ENCODE data around the gene LRRC51.

The LRRC51 gene

GRCh38 chr11:72080326-72081183 is at the start of gene LRRC51, which contains the start of gene NUMA1:
LRRC51 (plus strand) TSS chr11:72080850; CDS start chr11:72089084, 8,234 bp downstream.
NUMA1 (minus strand) TSS chr11:72080542; CDS start chr11:72035943, 44,599 bp downstream.
- H3K27me3 Mint-ChIP-seq = no peaks in the 10 kb centered on the region
- H3K4me3 Mint-ChIP-seq = peak within 1 kb of the TSS; percentile 96
- peaks cover 44% of the 10 kb centered on the region for H3K4me1 Mint-ChIP-seq (ENCODE audit: low read depth)
- peaks cover 26% of the 10 kb centered on the region for H3K36me3 Mint-ChIP-seq (ENCODE audit: low read depth)
- peak; percentile 98 for DNase-seq
- no peaks in the 10 kb centered on the region for H3K9me3 Mint-ChIP-seq
- H3K27ac Mint-ChIP-seq = peak within 1 kb of the TSS; percentile 99

GRCh38 chr11:72036687-72037086 is 44.0 kb upstream of the LRRC51 start:
- Mint-ChIP-seq H3K27me3 (no peaks in the 10 kb centered on the region), H3K27ac (peak overlapping the region; percentile 83), H3K4me3 (no peak overlapping the region), H3K36me3 (ENCODE audit: low read depth) (peaks cover 45% of the 10 kb centered on the region), H3K9me3 (no peaks in the 10 kb centered on the region), H3K4me1 (ENCODE audit: low read depth) (peaks cover 33% of the 10 kb centered on the region)
- no peak for DNase-seq

DNA sequence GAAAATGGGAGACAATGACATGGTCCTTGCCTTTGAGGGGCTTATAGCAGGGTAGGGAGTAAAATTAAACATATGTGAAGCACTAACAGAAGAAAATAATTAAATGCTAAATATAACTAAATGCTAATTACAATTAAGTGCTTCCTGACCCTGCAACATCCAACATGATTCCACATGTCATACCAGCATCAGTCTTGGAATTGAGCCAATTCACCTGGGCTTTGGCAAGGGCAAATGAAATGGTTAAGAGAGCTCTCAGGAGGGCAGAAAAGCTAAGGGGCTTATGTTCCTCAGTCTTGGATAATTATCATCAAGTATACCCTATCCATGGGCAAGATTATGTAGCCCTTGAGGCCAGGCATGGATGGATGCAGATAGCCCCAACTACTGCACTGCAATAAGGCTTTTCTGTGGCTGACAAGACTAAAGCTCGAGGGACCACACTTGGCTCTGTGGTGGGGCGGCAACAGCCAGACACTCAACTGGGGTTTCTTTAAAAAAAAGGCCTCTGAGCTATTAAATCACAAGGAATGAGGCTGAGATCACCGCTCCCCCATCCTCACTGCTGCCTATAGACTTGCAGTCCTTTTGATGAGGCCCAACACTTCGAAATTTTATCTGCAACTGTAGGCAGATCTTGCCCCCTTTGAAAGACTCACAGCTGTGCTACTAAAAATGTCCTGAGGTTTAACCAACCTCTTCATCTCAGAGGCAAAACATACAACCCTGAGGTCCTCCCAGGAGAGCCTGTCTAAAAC is 42.9 kb upstream of the LRRC51 start:
- no peak for DNase-seq
- Mint-ChIP-seq H3K4me1 (ENCODE audit: low read depth) (peaks cover 41% of the 10 kb centered on the region), H3K27me3 (no peaks in the 10 kb centered on the region), H3K4me3 (no peak overlapping the region), H3K9me3 (no peaks in the 10 kb centered on the region), H3K27ac (no peak overlapping the region), H3K36me3 (ENCODE audit: low read depth) (peaks cover 43% of the 10 kb centered on the region)

GRCh38 chr11:72038491-72038890 is 42.2 kb upstream of the LRRC51 start:
- no peaks in the 10 kb centered on the region for H3K27me3 Mint-ChIP-seq
- H3K36me3 Mint-ChIP-seq (ENCODE audit: low read depth) = peaks cover 41% of the 10 kb centered on the region
- no peak for DNase-seq
- H3K9me3 Mint-ChIP-seq = no peaks in the 10 kb centered on the region
- H3K4me3 Mint-ChIP-seq = no peak overlapping the region
- H3K27ac Mint-ChIP-seq = no peak overlapping the region
- H3K4me1 Mint-ChIP-seq (ENCODE audit: low read depth) = peaks cover 42% of the 10 kb centered on the region

GRCh38 chr11:72039031-72039855 is 41.4 kb upstream of the LRRC51 start:
- H3K9me3 Mint-ChIP-seq = no peaks in the 10 kb centered on the region
- H3K27me3 Mint-ChIP-seq = no peaks in the 10 kb centered on the region
- no peak for DNase-seq
- H3K27ac Mint-ChIP-seq = no peak overlapping the region
- H3K36me3 Mint-ChIP-seq (ENCODE audit: low read depth) = peaks cover 33% of the 10 kb centered on the region
- H3K4me1 Mint-ChIP-seq (ENCODE audit: low read depth) = peaks cover 43% of the 10 kb centered on the region
- H3K4me3 Mint-ChIP-seq = no peak overlapping the region

- Mint-ChIP-seq H3K36me3 (ENCODE audit: low read depth) (peaks cover 29% of the 10 kb centered on the region), H3K4me3 (no peak overlapping the region), H3K27me3 (no peaks in the 10 kb centered on the region), H3K27ac (no peak overlapping the region), H3K4me1 (ENCODE audit: low read depth) (peaks cover 44% of the 10 kb centered on the region), H3K9me3 (no peaks in the 10 kb centered on the region)
- DNase-seq = peak; percentile 38
Observed at GRCh38 chr11:72039856-72040401, 40.7 kb upstream of the LRRC51 start.

- H3K4me1 Mint-ChIP-seq (ENCODE audit: low read depth) = peaks cover 44% of the 10 kb centered on the region
- H3K4me3 Mint-ChIP-seq = no peak overlapping the region
- H3K27ac Mint-ChIP-seq = no peak overlapping the region
- no peaks in the 10 kb centered on the region for H3K27me3 Mint-ChIP-seq
- H3K9me3 Mint-ChIP-seq = no peaks in the 10 kb centered on the region
- peaks cover 26% of the 10 kb centered on the region for H3K36me3 Mint-ChIP-seq (ENCODE audit: low read depth)
- DNase-seq = peak; percentile 83
Observed at GRCh38 chr11:72040491-72041363, 39.9 kb upstream of the LRRC51 start.

- no peaks in the 10 kb centered on the region for H3K9me3 Mint-ChIP-seq
- peaks cover 37% of the 10 kb centered on the region for H3K4me1 Mint-ChIP-seq (ENCODE audit: low read depth)
- DNase-seq = peak; percentile 69
- no peak overlapping the region for H3K27ac Mint-ChIP-seq
- H3K36me3 Mint-ChIP-seq (ENCODE audit: low read depth) = peaks cover 26% of the 10 kb centered on the region
- H3K4me3 Mint-ChIP-seq = no peak overlapping the region
- H3K27me3 Mint-ChIP-seq = no peaks in the 10 kb centered on the region
Observed at GRCh38 chr11:72041364-72042063, 39.1 kb upstream of the LRRC51 start.

DNA sequence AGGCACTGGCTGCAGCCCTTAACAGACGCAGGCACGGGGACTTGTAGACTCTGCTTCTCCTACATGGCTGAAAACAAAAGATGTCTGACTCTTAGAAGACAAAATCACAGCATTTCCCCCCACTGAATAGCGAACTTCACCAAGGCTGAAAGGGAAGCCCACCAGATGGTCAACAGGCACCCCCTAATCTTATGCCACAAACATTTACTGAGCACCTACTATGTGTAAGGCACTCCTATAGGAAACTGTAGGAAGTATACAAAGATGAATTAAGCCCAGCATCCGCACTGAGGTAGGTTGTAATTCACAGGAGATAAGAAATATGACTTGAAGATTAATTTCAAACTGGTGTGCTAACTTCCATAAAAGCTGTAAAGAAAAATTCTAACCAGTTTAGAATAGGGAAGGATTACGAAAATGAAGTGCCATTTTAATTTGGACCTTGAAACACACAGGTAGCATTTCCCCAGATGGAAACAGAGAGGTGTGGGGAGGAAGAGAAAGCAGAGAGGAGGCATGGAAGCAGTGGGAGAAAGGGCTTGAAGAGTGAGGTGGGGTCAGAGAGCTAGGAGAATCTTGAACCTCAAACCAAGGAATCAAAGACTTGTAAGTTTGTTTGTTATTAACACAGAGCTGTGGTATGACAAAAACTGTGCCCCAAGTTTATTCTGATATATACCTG is 38.4 kb upstream of the LRRC51 start:
- Mint-ChIP-seq H3K4me3 (no peak overlapping the region), H3K27me3 (no peaks in the 10 kb centered on the region), H3K27ac (no peak overlapping the region), H3K9me3 (no peaks in the 10 kb centered on the region), H3K4me1 (ENCODE audit: low read depth) (peaks cover 31% of the 10 kb centered on the region), H3K36me3 (ENCODE audit: low read depth) (peaks cover 24% of the 10 kb centered on the region)
- no peak for DNase-seq

GRCh38 chr11:72045849-72046248 is 34.8 kb upstream of the LRRC51 start:
- Mint-ChIP-seq H3K4me1 (ENCODE audit: low read depth) (peaks cover 31% of the 10 kb centered on the region), H3K9me3 (no peaks in the 10 kb centered on the region), H3K27me3 (no peaks in the 10 kb centered on the region), H3K27ac (no peak overlapping the region), H3K36me3 (ENCODE audit: low read depth) (peaks cover 51% of the 10 kb centered on the region), H3K4me3 (no peak overlapping the region)
- DNase-seq = no peak

DNA sequence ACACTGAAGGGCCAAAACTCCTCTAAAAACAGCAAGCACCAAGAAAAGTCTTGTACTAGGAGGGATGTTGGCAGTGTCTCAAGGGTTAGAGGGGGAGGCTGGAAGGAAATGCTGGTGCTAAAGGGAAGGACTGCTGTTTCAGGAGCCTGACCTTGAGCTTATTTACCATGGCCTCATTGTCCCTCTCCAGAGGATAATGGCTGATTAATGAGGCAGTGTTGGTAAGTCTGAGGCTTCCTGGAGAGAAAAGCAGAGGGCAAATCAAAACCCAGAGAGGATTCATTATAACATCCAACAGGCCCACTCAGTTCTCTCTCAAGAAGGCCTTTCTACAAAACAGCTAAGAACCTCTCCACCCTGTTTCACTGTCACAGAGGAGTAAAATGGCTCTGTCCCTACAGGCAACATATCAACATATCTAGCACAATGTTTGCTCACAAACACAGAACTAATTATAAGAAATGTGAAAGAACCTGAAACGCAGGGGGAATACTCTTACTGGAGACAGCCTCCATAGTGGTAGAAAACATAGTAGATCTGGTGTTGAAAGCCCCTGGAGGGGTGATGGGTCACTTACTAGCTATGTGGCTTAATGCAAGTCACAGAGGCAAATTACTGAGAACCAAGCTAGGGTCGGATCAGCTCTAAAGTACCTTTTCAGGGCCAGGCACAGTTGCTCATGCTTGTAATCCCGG is 31.7 kb upstream of the LRRC51 start:
- H3K27ac Mint-ChIP-seq = peak overlapping the region; percentile 59
- H3K4me3 Mint-ChIP-seq = no peak overlapping the region
- H3K27me3 Mint-ChIP-seq = no peaks in the 10 kb centered on the region
- peaks cover 56% of the 10 kb centered on the region for H3K36me3 Mint-ChIP-seq (ENCODE audit: low read depth)
- peaks cover 6% of the 10 kb centered on the region for H3K4me1 Mint-ChIP-seq (ENCODE audit: low read depth)
- no peak for DNase-seq
- no peaks in the 10 kb centered on the region for H3K9me3 Mint-ChIP-seq

- Mint-ChIP-seq H3K4me1 (ENCODE audit: low read depth) (no peaks in the 10 kb centered on the region), H3K9me3 (no peaks in the 10 kb centered on the region), H3K36me3 (ENCODE audit: low read depth) (peaks cover 51% of the 10 kb centered on the region), H3K27ac (no peak overlapping the region), H3K4me3 (no peak overlapping the region), H3K27me3 (no peaks in the 10 kb centered on the region)
- no peak for DNase-seq
Observed at GRCh38 chr11:72058416-72059034, 22.1 kb upstream of the LRRC51 start.

All from activated T-cell treated with anti-CD3 and anti-CD28 coated beads, Interleukin-2, amount 50 U/mL, for 24 hours (primary cell).